KG1 (cell line): Measurements from ENCODE around the gene TMEM9.

ENCODE experiments used
- DNase-seq: peaks from one replicate; lab custom pipeline; 2025; lab: John Stamatoyannopoulos, UW

The TMEM9 gene

GRCh38 chr1:201154389-201155165 lies at the start of gene TMEM9:
TMEM9 (minus strand) TSS chr1:201154474; CDS start chr1:201153923, 551 bp downstream.
- peak; percentile 86 for DNase-seq

GRCh38 chr1:201198598-201198997 lies 44.3 kb upstream of the TMEM9 start:
- DNase-seq, result no peak

GRCh38 chr1:201194046-201194445 lies 39.8 kb upstream of the TMEM9 start:
- no peak for DNase-seq

- DNase-seq, result no peak
Measured at GRCh38 chr1:201192261-201192788, 38.1 kb upstream of the TMEM9 start.

GRCh38 chr1:201191653-201192260 lies 37.5 kb upstream of the TMEM9 start:
- no peak for DNase-seq

GRCh38 chr1:201190624-201191051 lies 36.4 kb upstream of the TMEM9 start, which contains the start of gene IGFN1:
IGFN1 (plus strand) TSS chr1:201190824; CDS start chr1:201193294, 2,470 bp downstream.
- DNase-seq, result no peak

- no peak for DNase-seq
Measured at GRCh38 chr1:201190005-201190404, 35.7 kb upstream of the TMEM9 start.

- no peak for DNase-seq
Measured at GRCh38 chr1:201189085-201189484, 34.8 kb upstream of the TMEM9 start.

GRCh38 chr1:201186192-201186591 lies 31.9 kb upstream of the TMEM9 start:
- DNase-seq, result no peak

GRCh38 chr1:201185527-201186128 lies 31.4 kb upstream of the TMEM9 start:
- DNase-seq, result no peak

- DNase-seq, result no peak
Measured at GRCh38 chr1:201185123-201185453, 30.8 kb upstream of the TMEM9 start.

- no peak for DNase-seq
Measured at GRCh38 chr1:201184307-201185122, 30.2 kb upstream of the TMEM9 start.

GRCh38 chr1:201183753-201184152 lies 29.5 kb upstream of the TMEM9 start:
- DNase-seq, result no peak

- DNase-seq, result no peak
Measured at GRCh38 chr1:201183209-201183608, 28.9 kb upstream of the TMEM9 start.

- DNase-seq, result no peak
Measured at GRCh38 chr1:201181726-201182125, 27.5 kb upstream of the TMEM9 start.

GRCh38 chr1:201181323-201181722 lies 27.0 kb upstream of the TMEM9 start:
- no peak for DNase-seq

- DNase-seq, result no peak
Measured at GRCh38 chr1:201180901-201181300, 26.6 kb upstream of the TMEM9 start.

GRCh38 chr1:201180141-201180540 lies 25.9 kb upstream of the TMEM9 start:
- DNase-seq, result no peak

GRCh38 chr1:201178718-201179117 lies 24.4 kb upstream of the TMEM9 start:
- no peak for DNase-seq

- DNase-seq, result no peak
Measured at GRCh38 chr1:201176940-201177339, 22.7 kb upstream of the TMEM9 start.

- no peak for DNase-seq
Measured at GRCh38 chr1:201175820-201176500, 21.7 kb upstream of the TMEM9 start.
